Activated naive CD4-positive, alpha-beta T cell treated with anti-CD3 and anti-CD28 coated beads, Interleukin-2, amount 50 U/mL, for 24 hours (primary cell): ENCODE measurements around the gene GPER1.
A peak's percentile ranks its signal among the peaks of the same experiment; 100 is the strongest.

Experiments used
- H3K27ac Mint-ChIP-seq: one replicate; pipeline ENCODE4 v1.8.0; 2021; ENCODE audit warnings: mild to moderate bottlenecking, mixed read lengths
- H3K27me3 Mint-ChIP-seq: one replicate; pipeline ENCODE4 v1.8.0; 2021; ENCODE audit warnings: mixed read lengths
- H3K36me3 Mint-ChIP-seq: one replicate; pipeline ENCODE4 v1.8.0; 2021; ENCODE audit warnings: mixed read lengths
- H3K4me1 Mint-ChIP-seq: one replicate; pipeline ENCODE4 v1.8.0; 2021; ENCODE audit warnings: mixed read lengths
- H3K4me3 Mint-ChIP-seq: one replicate; pipeline ENCODE4 v1.8.0; 2021; ENCODE audit warnings: mild to moderate bottlenecking, mixed read lengths
- H3K9me3 Mint-ChIP-seq: one replicate; pipeline ENCODE4 v1.8.0; 2021; ENCODE audit warnings: mixed read lengths

The GPER1 gene

DNA sequence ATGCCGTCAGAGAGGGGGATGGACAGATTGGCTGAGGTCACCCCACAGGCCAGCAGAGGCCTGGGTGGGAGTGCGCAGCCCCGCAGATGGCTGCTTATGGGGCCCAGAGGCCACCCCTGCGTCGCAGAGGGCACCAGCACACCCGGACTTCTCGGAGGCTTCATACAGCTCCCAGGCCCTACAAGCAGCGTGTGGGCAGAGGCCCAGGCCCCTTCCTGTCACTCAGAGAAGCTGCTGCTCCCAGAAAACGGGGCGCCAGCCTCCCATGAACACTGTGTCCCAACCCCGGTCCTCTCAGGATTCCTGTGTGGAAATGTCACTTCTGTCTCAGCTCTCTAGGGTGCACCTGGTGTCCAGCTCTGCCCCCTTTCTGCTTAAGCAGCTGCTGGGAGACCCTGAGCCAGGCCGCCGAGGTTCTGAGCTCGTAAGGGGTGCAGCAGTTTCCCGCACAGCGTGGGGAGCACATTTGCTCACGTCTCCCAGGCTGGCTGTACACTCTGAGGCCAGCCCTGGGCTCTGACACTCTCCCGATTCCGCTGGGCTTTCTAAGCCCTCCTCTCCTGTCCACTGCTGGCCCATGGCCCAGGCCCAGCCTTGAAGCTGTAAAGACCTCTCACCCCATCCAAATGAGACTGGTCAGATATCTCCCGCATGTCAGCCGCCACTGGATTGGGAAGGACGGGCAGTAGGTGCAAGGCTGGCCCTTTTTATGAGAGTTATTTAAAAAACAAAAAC, 36.8 kb upstream of the GPER1 start:
- Mint-ChIP-seq H3K27ac (no peak overlapping the region), H3K4me3 (no peak overlapping the region), H3K27me3 (no peaks in the 10 kb centered on the region), H3K9me3 (no peaks in the 10 kb centered on the region), H3K4me1 (peaks cover 63% of the 10 kb centered on the region), H3K36me3 (no peaks in the 10 kb centered on the region)

DNA sequence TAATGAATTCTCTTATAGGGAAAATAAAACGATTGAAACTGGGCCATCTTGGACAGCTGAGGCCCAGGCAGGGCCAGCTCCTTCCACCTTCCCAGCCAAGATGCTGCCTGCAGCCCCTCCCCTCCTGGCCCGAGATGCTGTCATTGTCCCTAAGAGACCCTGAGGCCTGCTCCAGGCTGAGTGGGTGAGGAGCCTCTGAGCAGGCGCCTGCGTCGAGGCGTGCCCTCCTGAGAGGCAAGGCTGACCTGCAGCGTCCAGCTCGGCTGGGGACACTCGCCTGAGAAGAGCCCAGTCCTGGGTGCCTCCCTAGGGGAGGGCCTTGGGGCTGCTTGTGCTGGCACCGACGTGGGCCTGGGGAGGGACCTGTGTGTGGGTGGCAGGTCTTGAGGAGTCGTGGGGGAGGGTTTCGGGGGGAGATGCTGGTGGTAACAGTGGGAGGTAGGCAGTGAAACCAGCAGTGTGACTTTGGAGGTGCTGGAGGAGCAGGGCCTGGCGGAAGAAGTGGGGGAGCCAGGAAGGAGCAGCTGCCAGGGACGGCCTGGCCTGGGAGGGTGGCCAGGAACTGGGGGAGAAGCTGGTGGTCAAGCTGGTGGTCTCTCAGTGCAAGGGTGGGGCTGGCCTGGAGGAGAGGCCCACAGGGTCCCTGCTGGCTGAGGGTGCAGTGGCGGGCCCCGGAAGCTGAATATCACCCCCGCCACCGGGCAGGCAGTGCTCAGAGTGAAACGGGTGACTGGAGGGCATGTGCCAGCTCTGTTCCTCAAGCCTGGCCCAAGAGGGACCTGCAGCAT, 35.7 kb upstream of the GPER1 start:
- Mint-ChIP-seq H3K27me3 (no peaks in the 10 kb centered on the region), H3K4me3 (no peak overlapping the region), H3K27ac (no peak overlapping the region), H3K36me3 (no peaks in the 10 kb centered on the region), H3K9me3 (no peaks in the 10 kb centered on the region), H3K4me1 (peaks cover 53% of the 10 kb centered on the region)

DNA sequence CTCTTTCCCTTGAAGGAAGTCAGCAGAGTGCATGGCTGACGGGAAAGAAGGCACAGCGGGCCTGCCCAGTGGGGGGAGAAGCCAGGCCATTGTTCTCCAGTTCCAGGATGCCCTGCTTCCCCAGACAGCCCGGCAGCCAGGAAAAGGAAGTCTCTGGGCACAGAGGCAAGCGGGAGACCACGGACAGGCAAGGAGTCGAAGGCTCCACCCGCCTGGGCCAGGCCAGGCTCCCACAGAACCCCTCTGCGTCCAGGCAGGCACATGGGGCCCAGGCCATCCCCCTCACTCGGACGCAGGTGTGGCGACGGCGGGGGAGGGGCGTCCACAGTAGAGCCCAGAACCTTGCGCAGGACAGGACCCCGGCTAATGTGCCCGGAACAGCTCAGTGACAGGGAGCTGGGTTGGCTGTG, 34.9 kb upstream of the GPER1 start:
- H3K27me3 Mint-ChIP-seq, result no peaks in the 10 kb centered on the region
- peaks cover 48% of the 10 kb centered on the region for H3K4me1 Mint-ChIP-seq
- no peaks in the 10 kb centered on the region for H3K36me3 Mint-ChIP-seq
- H3K9me3 Mint-ChIP-seq, result no peaks in the 10 kb centered on the region
- no peak overlapping the region for H3K27ac Mint-ChIP-seq
- no peak overlapping the region for H3K4me3 Mint-ChIP-seq

DNA sequence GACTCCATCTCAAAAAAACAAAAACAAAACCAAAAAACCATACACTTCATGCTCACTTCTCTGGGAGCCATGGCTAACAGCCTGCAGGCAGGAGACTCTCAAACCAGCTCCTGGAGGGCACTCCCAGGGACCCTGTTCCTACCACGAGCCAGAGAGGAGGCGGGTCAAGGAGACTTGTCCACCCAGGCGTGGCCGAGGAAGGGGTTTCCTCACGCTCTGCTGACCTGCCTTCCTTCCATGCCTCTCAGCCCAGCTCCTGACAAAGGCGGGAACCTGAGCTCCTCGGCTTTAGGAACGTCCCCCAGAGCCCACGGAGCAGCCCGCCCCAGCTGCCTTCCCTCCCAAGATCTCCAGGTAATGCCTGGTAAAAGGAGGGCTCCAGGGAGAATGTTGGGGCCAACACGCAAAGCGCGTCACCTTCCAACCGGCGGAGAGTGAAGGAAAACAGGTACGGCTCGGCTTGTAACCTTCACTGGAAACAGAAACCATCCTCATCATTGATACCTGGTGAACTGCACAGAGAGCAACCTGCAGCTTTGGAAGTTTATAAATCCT, 34.0 kb upstream of the GPER1 start:
- Mint-ChIP-seq H3K4me1 (peaks cover 47% of the 10 kb centered on the region), H3K36me3 (no peaks in the 10 kb centered on the region), H3K4me3 (no peak overlapping the region), H3K27ac (no peak overlapping the region), H3K27me3 (no peaks in the 10 kb centered on the region), H3K9me3 (no peaks in the 10 kb centered on the region)

DNA sequence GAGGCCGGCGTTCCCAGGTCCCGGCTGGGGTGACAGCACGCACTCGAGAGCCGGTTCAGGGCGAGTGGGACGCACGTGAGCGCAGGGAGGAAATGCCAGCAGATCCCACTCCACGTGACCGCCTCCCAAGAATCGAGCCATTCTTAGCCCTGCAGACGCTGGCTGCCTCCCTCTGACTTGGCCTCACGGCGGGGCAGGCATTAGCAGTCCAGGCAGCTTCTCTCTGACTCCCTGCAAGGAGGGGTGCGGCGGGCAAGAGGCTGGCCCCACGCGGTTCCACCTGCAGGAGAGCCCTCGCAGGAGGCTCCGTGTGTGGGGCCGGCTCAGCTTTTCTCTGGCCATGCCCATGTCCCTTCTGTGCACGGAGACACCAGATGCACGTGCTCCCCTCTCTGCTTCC, 33.5 kb upstream of the GPER1 start:
- Mint-ChIP-seq H3K27me3 (no peaks in the 10 kb centered on the region), H3K4me1 (peaks cover 42% of the 10 kb centered on the region), H3K9me3 (no peaks in the 10 kb centered on the region), H3K36me3 (no peaks in the 10 kb centered on the region), H3K4me3 (no peak overlapping the region), H3K27ac (no peak overlapping the region)

DNA sequence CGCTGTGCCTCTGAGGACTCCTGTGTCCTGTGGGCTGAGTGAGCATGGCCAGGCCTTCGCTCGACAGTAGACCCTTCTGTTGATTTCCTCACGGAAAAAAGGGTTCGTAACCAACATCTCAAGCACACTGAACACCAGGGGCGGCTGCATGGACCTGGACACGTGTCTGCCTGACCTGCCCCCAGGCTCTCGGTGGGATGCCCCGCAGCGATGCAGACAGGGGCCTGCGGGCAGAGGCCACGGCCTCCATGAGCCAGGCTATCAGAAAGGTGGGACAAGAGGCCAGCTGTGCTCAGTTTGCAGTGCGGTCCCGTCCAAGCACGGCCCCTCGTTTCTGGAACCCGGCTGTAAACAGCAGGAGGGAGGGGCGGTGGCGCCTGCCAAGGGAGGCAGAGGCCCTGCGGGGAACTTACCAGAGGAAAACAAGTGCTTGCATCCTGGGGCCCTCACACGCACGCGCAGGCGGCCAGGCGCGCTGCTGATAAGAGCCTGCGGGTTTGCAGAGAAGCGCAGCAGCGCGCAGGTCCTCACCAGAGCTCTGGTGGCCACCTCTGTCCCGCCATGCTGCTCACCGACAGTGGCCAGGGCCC, 33.0 kb upstream of the GPER1 start:
- H3K4me1 Mint-ChIP-seq, result peaks cover 39% of the 10 kb centered on the region
- H3K27ac Mint-ChIP-seq, result peak overlapping the region; percentile 12
- H3K36me3 Mint-ChIP-seq, result no peaks in the 10 kb centered on the region
- no peaks in the 10 kb centered on the region for H3K9me3 Mint-ChIP-seq
- peak overlapping the region; percentile 88 for H3K4me3 Mint-ChIP-seq
- H3K27me3 Mint-ChIP-seq, result no peaks in the 10 kb centered on the region

DNA sequence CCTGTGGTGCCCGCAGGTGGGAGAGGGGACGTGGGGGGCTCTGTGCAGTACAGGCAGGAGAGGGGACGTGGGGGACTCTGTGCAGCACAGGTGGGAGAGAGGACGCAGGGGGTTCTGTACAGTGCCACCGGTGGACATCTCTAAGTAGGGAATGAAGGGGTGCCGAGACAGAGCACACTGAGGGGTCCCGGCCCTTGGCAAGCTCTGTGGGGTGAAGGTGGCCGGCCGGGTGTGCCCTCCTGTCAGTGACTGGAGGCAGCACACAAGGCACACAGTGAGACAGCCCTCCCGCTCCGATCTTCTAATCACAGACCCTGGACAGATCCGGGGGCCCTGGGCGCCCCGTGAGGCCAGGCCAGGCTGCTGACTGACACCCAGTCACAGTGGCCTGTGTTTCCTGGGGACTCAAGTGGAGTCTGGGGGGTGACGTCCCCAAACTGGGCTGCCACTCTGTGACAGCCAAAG, 32.4 kb upstream of the GPER1 start:
- H3K4me3 Mint-ChIP-seq, result peak overlapping the region; percentile 88
- H3K4me1 Mint-ChIP-seq, result peaks cover 37% of the 10 kb centered on the region
- peak overlapping the region; percentile 12 for H3K27ac Mint-ChIP-seq
- no peaks in the 10 kb centered on the region for H3K9me3 Mint-ChIP-seq
- no peaks in the 10 kb centered on the region for H3K36me3 Mint-ChIP-seq
- no peaks in the 10 kb centered on the region for H3K27me3 Mint-ChIP-seq

DNA sequence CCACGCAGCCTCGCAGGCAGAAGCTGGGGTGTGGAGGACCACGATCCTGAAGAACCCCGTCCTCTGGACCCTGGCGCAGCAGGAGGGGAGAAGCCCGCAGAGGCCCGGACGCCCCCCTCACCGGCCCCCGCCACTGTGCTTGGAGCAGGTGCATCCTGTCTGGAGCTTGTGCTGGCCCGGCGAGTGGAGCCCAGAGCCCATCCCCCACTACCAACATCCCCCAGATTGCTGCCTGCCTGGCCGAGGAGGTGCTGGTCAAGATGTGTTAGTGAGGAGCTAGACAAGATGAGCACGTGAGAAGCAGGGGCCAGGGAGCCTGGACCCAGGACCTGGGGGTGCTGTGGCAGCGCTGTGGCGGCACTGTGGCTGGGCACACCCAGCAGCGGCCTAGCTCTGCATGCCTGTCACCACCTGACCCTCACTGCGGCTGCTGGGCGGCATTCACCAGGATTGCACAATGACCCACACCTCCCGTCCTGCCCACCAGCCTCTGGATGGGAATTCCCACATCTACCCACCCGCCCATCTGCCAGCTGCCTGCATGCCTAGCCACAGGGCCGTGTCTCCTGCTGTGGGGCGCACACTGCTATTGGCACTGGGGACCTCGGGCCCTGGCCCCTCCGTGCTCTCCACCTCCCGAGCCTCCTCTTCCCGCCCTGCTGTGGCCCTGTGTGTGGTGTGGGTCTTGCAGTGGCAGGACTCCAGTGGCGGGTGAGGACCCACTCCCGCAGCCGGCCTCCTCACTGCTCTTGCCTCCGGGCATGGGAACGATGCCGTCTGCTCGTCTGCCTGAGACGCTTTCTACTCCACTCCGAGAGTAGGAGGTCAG, 31.7 kb upstream of the GPER1 start:
- Mint-ChIP-seq H3K36me3 (no peaks in the 10 kb centered on the region), H3K27me3 (no peaks in the 10 kb centered on the region), H3K27ac (no peak overlapping the region), H3K9me3 (no peaks in the 10 kb centered on the region), H3K4me1 (peaks cover 37% of the 10 kb centered on the region), H3K4me3 (peak overlapping the region; percentile 88)

DNA sequence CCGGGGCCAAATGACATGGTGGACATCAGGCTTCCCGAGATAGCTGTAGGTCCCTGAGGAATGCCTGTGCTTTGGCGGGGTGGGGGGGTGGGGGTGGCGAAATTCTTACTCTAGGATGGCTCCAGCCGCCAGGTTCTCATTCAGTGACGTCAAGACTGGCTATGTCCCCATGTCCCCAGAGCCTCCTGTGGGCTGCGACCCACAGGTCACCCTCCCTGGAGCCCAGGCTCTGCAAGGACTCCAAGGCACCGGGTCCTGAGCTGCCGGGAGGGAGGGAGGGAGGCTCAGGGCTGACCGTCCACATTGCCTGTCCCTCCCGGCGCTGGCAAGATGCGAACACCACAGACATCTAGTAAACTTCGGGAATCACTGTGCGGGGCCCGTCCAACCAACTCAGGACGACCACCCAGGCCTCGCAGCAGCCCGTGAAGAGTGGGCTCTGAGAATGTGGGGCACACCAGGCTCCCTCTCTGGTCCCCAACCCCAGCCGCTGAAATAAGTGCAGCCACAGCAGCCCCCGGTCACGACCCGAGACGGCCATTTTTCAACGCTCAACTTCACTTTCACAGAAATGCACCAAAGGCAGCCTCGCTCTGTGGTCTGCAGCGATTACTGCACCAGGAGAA, 31.0 kb upstream of the GPER1 start:
- no peak overlapping the region for H3K27ac Mint-ChIP-seq
- peaks cover 32% of the 10 kb centered on the region for H3K4me1 Mint-ChIP-seq
- H3K4me3 Mint-ChIP-seq, result peak overlapping the region; percentile 30
- H3K27me3 Mint-ChIP-seq, result no peaks in the 10 kb centered on the region
- no peaks in the 10 kb centered on the region for H3K36me3 Mint-ChIP-seq
- no peaks in the 10 kb centered on the region for H3K9me3 Mint-ChIP-seq

DNA sequence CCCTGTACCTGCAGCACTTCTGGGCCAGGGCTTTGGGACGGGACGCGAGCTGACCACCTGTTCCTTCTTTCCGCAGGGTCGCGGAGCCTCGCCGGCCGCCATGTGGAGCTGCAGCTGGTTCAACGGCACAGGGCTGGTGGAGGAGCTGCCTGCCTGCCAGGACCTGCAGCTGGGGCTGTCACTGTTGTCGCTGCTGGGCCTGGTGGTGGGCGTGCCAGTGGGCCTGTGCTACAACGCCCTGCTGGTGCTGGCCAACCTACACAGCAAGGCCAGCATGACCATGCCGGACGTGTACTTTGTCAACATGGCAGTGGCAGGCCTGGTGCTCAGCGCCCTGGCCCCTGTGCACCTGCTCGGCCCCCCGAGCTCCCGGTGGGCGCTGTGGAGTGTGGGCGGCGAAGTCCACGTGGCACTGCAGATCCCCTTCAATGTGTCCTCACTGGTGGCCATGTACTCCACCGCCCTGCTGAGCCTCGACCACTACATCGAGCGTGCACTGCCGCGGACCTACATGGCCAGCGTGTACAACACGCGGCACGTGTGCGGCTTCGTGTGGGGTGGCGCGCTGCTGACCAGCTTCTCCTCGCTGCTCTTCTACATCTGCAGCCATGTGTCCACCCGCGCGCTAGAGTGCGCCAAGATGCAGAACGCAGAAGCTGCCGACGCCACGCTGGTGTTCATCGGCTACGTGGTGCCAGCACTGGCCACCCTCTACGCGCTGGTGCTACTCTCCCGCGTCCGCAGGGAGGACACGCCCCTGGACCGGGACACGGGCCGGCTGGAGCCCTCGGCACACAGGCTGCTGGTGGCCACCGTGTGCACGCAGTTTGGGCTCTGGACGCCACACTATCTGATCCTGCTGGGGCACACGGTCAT, 30.3 kb upstream of the GPER1 start:
- Mint-ChIP-seq H3K4me3 (peak overlapping the region; percentile 30), H3K4me1 (peaks cover 29% of the 10 kb centered on the region), H3K9me3 (no peaks in the 10 kb centered on the region), H3K27me3 (no peaks in the 10 kb centered on the region), H3K36me3 (no peaks in the 10 kb centered on the region), H3K27ac (no peak overlapping the region)

DNA sequence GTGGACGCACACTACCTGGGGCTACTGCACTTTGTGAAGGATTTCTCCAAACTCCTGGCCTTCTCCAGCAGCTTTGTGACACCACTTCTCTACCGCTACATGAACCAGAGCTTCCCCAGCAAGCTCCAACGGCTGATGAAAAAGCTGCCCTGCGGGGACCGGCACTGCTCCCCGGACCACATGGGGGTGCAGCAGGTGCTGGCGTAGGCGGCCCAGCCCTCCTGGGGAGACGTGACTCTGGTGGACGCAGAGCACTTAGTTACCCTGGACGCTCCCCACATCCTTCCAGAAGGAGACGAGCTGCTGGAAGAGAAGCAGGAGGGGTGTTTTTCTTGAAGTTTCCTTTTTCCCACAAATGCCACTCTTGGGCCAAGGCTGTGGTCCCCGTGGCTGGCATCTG, 29.6 kb upstream of the GPER1 start:
- H3K9me3 Mint-ChIP-seq, result no peaks in the 10 kb centered on the region
- H3K4me3 Mint-ChIP-seq, result no peak overlapping the region

DNA sequence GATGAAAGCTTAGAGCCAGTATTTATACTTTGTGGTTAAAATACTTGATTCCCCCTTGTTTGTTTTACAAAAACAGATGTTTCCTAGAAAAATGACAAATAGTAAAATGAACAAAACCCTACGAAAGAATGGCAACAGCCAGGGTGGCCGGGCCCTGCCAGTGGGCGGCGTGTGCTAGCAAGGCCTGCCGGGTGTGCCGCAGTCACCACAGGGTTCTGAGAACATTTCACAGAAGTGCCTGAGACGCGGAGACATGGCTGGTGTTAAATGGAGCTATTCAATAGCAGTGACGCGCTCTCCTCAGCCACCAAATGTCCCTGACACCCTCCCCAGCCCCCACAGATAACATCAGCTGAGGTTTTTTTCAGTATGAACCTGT, 29.1 kb upstream of the GPER1 start:
- H3K4me1 Mint-ChIP-seq, result peaks cover 29% of the 10 kb centered on the region
- no peaks in the 10 kb centered on the region for H3K9me3 Mint-ChIP-seq
- no peak overlapping the region for H3K27ac Mint-ChIP-seq
- no peaks in the 10 kb centered on the region for H3K36me3 Mint-ChIP-seq
- peak overlapping the region; percentile 23 for H3K4me3 Mint-ChIP-seq
- H3K27me3 Mint-ChIP-seq, result no peaks in the 10 kb centered on the region

More for the DNA sequence above, 29.6 kb upstream of the GPER1 start:
- Mint-ChIP-seq H3K27me3 (no peaks in the 10 kb centered on the region), H3K36me3 (no peaks in the 10 kb centered on the region), H3K4me1 (peaks cover 29% of the 10 kb centered on the region), H3K27ac (no peak overlapping the region)

DNA sequence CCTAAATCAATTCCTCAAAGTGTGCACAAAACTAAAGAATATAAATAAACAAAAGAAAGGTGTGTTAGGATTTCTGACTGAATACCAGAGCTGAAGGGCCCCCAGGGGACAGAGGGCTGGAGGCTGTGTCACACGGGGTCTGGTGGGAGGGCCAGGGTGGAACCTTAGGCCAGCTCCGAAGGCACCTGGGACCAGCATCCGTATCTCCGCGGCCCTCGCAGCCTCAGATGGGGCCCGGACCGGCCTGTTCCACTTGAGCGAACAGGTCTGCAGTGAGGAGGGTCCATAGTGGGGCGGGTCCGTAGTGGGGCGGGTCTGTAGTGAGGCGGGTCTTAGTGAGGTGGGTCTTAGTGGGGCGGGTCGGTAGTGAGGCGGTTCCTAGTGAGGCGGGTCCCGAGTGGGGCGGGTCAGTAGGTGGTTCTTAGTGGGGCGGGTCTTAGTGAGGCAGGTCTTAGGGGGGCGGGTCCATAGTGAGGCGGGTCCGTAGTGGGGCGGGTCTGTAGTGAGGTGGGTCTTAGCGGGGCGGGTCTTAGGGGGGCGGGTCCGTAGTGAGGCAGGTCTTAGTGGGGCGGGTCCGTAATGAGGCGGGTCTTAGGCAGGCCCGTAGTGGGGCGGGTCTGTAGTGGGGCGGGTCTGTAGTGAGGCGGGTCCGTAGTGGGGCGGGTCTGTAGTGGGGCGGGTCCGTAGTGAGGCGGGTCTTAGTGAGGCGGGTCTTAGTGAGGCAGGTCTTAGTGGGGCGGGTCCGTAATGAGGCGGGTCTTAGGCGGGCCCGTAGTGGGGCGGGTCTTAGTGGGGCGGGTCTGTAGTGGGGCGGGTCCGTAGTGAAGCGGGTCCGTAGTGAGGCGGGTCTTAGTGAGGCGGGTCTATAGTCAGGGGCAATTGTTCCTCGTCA, 28.5 kb upstream of the GPER1 start:
- no peak overlapping the region for H3K4me3 Mint-ChIP-seq
- no peak overlapping the region for H3K27ac Mint-ChIP-seq
- H3K9me3 Mint-ChIP-seq, result no peaks in the 10 kb centered on the region
- H3K4me1 Mint-ChIP-seq, result peaks cover 22% of the 10 kb centered on the region
- no peaks in the 10 kb centered on the region for H3K36me3 Mint-ChIP-seq
- no peaks in the 10 kb centered on the region for H3K27me3 Mint-ChIP-seq
